ENCODE data around the gene BPIFB6. TPM values are rescaled to one million over a fixed set of nuclear protein-coding genes. Genes with fewer than 3 reads are reported as not detected.

Gene BPIFB6
- total and polyA plus RNA-seq, 4 donors: not detected

- Histone ChIP-seq H3K9me3 (ENCODE audit: control insufficient read depth in 4 of 4, low read length in 3 of 4) (no peaks in the 10 kb centered on the region), H3K27ac (ENCODE audit: low read depth in 1 of 2, low read length in 2 of 2) (no peak overlapping the region), H3K4me1 (ENCODE audit: control insufficient read depth in 4 of 4, insufficient read depth in 4 of 4, low read length in 3 of 4) (no peaks in the 10 kb centered on the region), H3K27me3 (ENCODE audit: control insufficient read depth in 4 of 4, insufficient read depth in 4 of 4, low read length in 3 of 4) (peaks cover 0 to 2% (median 0%) of the 10 kb centered on the region in 4 donors), H3K9ac (ENCODE audit: low read depth in 1 of 2, low read length in 2 of 2) (no peak overlapping the region), H3K4me3 (ENCODE audit: low read depth in 1 of 3, low read length in 3 of 3) (no peak overlapping the region), H3K36me3 (ENCODE audit: control insufficient read depth in 4 of 4, insufficient read depth in 3 of 4, low read depth in 1 of 4, low read length in 3 of 4) (no peaks in the 10 kb centered on the region)
- no peak for DNase-seq (ENCODE audit: low spot score)
- no peak for TF ChIP-seq YY1 (IDR thresholded peaks at IDR 0.05)
- no peak for TF ChIP-seq SP1 (IDR thresholded peaks at IDR 0.05)
- TF ChIP-seq GABPA (IDR thresholded peaks at IDR 0.05 in 1 of 2, conservative IDR thresholded peaks at IDR 0.05 in 1 of 2): no peak
- no peak for TF ChIP-seq HNF4A (conservative IDR thresholded peaks at IDR 0.05)
- no peak for TF ChIP-seq HNF4G (IDR thresholded peaks at IDR 0.05)
- no peak for TF ChIP-seq JUND (IDR thresholded peaks at IDR 0.05)
- TF ChIP-seq FOXA1 (IDR thresholded peaks at IDR 0.05): no peak
- no peak for TF ChIP-seq RAD21 (IDR thresholded peaks at IDR 0.05)
- TF ChIP-seq REST (IDR thresholded peaks at IDR 0.05): no peak
- no peak for TF ChIP-seq EGR1 (IDR thresholded peaks at IDR 0.05; ENCODE audit: low read depth in 2 of 2)
- no peak for TF ChIP-seq FOXA2 (IDR thresholded peaks at IDR 0.05)
- no peak for TF ChIP-seq ATF3 (IDR thresholded peaks at IDR 0.05)
- no peak for TF ChIP-seq NR2F2 (IDR thresholded peaks at IDR 0.05)
- TF ChIP-seq RXRA (IDR thresholded peaks at IDR 0.05): no peak
- TF ChIP-seq CTCF (IDR thresholded peaks at IDR 0.05; ENCODE audit: low read depth, low read length, missing input control): no peak
- no peak for TF ChIP-seq MAX (IDR thresholded peaks at IDR 0.05)
- TF ChIP-seq TAF1 (conservative IDR thresholded peaks at IDR 0.05): no peak
- 73% methylated on average over 16 of the region's 16 CpGs for WGBS
These were observed 16.9 kb upstream of the BPIFB6 start for GRCh38 chr20:33014336-33015113.

- Histone ChIP-seq H3K27ac (ENCODE audit: low read depth in 1 of 2, low read length in 2 of 2) (no peak overlapping the region), H3K9ac (ENCODE audit: low read depth in 1 of 2, low read length in 2 of 2) (no peak overlapping the region), H3K4me1 (ENCODE audit: control insufficient read depth in 4 of 4, insufficient read depth in 4 of 4, low read length in 3 of 4) (no peaks in the 10 kb centered on the region), H3K27me3 (ENCODE audit: control insufficient read depth in 4 of 4, insufficient read depth in 4 of 4, low read length in 3 of 4) (peaks cover 0 to 2% (median 0%) of the 10 kb centered on the region in 4 donors), H3K36me3 (ENCODE audit: control insufficient read depth in 4 of 4, insufficient read depth in 3 of 4, low read depth in 1 of 4, low read length in 3 of 4) (no peaks in the 10 kb centered on the region), H3K4me3 (ENCODE audit: low read depth in 1 of 3, low read length in 3 of 3) (no peak overlapping the region), H3K9me3 (ENCODE audit: control insufficient read depth in 4 of 4, low read length in 3 of 4) (no peaks in the 10 kb centered on the region)
- no peak for DNase-seq (ENCODE audit: low spot score)
- WGBS: 84% methylated on average over 10 of the region's 10 CpGs
- TF ChIP-seq REST (IDR thresholded peaks at IDR 0.05) (no peak), FOXA2 (IDR thresholded peaks at IDR 0.05) (no peak), HNF4G (IDR thresholded peaks at IDR 0.05) (no peak), RAD21 (IDR thresholded peaks at IDR 0.05) (no peak), SP1 (IDR thresholded peaks at IDR 0.05) (no peak), EGR1 (IDR thresholded peaks at IDR 0.05; ENCODE audit: low read depth in 2 of 2) (no peak), CTCF (IDR thresholded peaks at IDR 0.05; ENCODE audit: low read depth, low read length, missing input control) (no peak), NR2F2 (IDR thresholded peaks at IDR 0.05) (no peak), FOXA1 (IDR thresholded peaks at IDR 0.05) (no peak), MAX (IDR thresholded peaks at IDR 0.05) (no peak)
These were observed 16.3 kb upstream of the BPIFB6 start for GRCh38 chr20:33015114-33015484.
